ENCODE results near the gene NOS1AP.
"Not testable (repeated sequence)": the region's sequence is repeated elsewhere in the genome, so short reads cannot be mapped to it uniquely, and the experiment has no call there.

The NOS1AP gene

DNA sequence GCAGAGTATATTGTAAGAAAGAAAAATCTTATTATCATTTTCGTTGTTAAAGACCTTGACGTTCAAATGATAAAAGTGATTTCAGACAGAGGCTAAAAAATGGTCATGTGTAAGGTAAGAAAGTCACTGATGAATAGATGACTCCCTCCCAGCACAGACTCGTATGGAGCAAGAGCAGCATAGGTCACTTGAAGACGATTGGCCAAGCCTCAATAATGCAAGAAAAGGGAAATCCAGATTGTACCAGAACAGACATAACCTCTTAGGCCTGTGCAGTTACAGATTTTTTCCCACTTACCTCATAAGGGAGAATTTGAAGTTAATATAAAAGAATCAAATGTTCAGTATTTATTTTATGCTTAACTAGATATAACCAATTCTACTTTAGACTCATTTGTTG, 29.5 kb upstream of the NOS1AP start:
- no peaks in the 10 kb centered on the region for H3K79me2 ChIP-seq (ENCODE audit: low read length)
- H3K9me3 ChIP-seq (replicated peaks; ENCODE audit: insufficient read depth, low read length): no peaks in the 10 kb centered on the region
- H3K27me3 ChIP-seq (replicated peaks; ENCODE audit: insufficient read depth, low read length): no peaks in the 10 kb centered on the region
- no peak overlapping the region for H3K27ac ChIP-seq (ENCODE audit: low read length)
- H3K36me3 ChIP-seq (replicated peaks; ENCODE audit: insufficient read depth, low read length): no peaks in the 10 kb centered on the region
- H3K4me3 ChIP-seq (ENCODE audit: low read length): no peak overlapping the region
- H3K9ac ChIP-seq (ENCODE audit: low read length): no peak overlapping the region
- H3K9me2 ChIP-seq (replicated peaks; ENCODE audit: insufficient read depth, low read length): no peaks in the 10 kb centered on the region
- no peaks in the 10 kb centered on the region for H4K20me1 ChIP-seq (ENCODE audit: insufficient read depth, low read length)
- peaks cover 39% of the 10 kb centered on the region for H3K4me1 ChIP-seq (ENCODE audit: low read length)
- H2AFZ ChIP-seq (ENCODE audit: low read length): no peak overlapping the region
- no peak overlapping the region for H3K4me2 ChIP-seq (ENCODE audit: low read depth, low read length)
- DNase-seq: no peak
- TF ChIP-seq EZH2 (optimal IDR thresholded peaks at IDR 0.05; ENCODE audit: low read depth, low read length): no peak
- TF ChIP-seq, protein P1, sequence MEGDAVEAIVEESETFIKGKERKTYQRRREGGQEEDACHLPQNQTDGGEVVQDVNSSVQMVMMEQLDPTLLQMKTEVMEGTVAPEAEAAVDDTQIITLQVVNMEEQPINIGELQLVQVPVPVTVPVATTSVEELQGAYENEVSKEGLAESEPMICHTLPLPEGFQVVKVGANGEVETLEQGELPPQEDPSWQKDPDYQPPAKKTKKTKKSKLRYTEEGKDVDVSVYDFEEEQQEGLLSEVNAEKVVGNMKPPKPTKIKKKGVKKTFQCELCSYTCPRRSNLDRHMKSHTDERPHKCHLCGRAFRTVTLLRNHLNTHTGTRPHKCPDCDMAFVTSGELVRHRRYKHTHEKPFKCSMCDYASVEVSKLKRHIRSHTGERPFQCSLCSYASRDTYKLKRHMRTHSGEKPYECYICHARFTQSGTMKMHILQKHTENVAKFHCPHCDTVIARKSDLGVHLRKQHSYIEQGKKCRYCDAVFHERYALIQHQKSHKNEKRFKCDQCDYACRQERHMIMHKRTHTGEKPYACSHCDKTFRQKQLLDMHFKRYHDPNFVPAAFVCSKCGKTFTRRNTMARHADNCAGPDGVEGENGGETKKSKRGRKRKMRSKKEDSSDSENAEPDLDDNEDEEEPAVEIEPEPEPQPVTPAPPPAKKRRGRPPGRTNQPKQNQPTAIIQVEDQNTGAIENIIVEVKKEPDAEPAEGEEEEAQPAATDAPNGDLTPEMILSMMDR (IDR thresholded peaks at IDR 0.05; ENCODE audit: low read length): no peak
- TF ChIP-seq EZH2phosphoT487 (IDR thresholded peaks at IDR 0.05; ENCODE audit: low read length): no peak
- 0 out of 2 replicates have a peak, but pooled peaks cover 7% of the 10 kb centered on the region for H3F3A ChIP-seq (ENCODE audit: insufficient read depth, low read length)

DNA sequence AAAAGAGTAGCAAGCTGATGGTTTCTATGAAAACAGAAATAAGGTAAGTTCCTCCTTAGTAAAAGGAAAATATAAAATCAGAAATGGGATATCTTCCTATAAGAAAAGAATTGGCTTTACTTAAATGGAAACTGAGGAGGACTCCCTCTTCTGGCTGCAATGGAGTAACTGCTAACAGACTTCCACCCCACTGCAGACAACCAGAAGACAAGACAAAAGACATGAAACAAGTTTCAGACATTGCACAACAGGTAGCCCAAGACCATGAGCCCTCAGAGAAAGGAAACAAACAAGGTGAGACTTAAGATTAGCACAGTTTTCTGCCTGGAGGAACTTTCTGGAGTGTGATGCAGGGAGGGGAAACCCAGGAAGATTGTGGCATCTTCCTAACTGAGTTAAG, 28.8 kb upstream of the NOS1AP start:
- no peak overlapping the region for H3K9ac ChIP-seq (ENCODE audit: low read length)
- H3K27me3 ChIP-seq (replicated peaks; ENCODE audit: insufficient read depth, low read length): no peaks in the 10 kb centered on the region
- TF ChIP-seq, protein P1 (IDR thresholded peaks at IDR 0.05; ENCODE audit: low read length): peak; percentile 48
- TF ChIP-seq EZH2phosphoT487 (IDR thresholded peaks at IDR 0.05; ENCODE audit: low read length): no peak
- no peak overlapping the region for H3K4me3 ChIP-seq (ENCODE audit: low read length)
- H3K27ac ChIP-seq (ENCODE audit: low read length): no peak overlapping the region; the same call in 1 of the 2 replicates
- H4K20me1 ChIP-seq (ENCODE audit: insufficient read depth, low read length): no peaks in the 10 kb centered on the region
- no peaks in the 10 kb centered on the region for H3K9me3 ChIP-seq (replicated peaks; ENCODE audit: insufficient read depth, low read length)
- 0 out of 2 replicates have a peak, but pooled peaks cover 7% of the 10 kb centered on the region for H3F3A ChIP-seq (ENCODE audit: insufficient read depth, low read length)
- no peak overlapping the region for H3K4me2 ChIP-seq (ENCODE audit: low read depth, low read length)
- DNase-seq: peak; percentile 55
- H3K4me1 ChIP-seq (ENCODE audit: low read length): peaks cover 32% of the 10 kb centered on the region
- H3K79me2 ChIP-seq (ENCODE audit: low read length): no peaks in the 10 kb centered on the region
- no peaks in the 10 kb centered on the region for H3K9me2 ChIP-seq (replicated peaks; ENCODE audit: insufficient read depth, low read length)
- no peak overlapping the region for H2AFZ ChIP-seq (ENCODE audit: low read length)
- no peaks in the 10 kb centered on the region for H3K36me3 ChIP-seq (replicated peaks; ENCODE audit: insufficient read depth, low read length)

DNA sequence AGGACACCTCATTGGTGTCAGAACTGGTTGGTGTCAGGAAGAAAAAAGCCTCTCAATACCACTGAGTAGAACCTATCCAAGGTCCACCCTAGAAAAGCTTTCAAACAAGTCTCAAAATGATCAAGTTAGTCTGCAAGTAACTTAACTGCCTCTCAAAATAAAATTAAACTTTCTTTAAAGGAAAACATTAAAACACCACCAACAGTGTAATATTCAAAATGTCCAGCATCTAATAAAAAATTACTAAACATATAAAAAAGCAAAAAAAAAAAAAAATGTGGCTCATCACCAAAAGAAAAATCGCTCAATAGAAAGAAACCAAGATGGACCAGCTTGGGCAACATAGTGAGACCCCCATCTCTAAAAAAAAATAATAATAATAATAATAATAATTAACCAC, 27.1 kb upstream of the NOS1AP start:
- Histone ChIP-seq H3K4me2 (ENCODE audit: low read depth, low read length) (no peak overlapping the region), H3F3A (ENCODE audit: insufficient read depth, low read length) (0 out of 2 replicates have a peak, but pooled peaks cover 7% of the 10 kb centered on the region), H3K4me3 (ENCODE audit: low read length) (no peak overlapping the region), H3K9ac (ENCODE audit: low read length) (no peak overlapping the region), H3K4me1 (ENCODE audit: low read length) (peaks cover 23% of the 10 kb centered on the region), H4K20me1 (ENCODE audit: insufficient read depth, low read length) (no peaks in the 10 kb centered on the region), H3K27me3 (replicated peaks; ENCODE audit: insufficient read depth, low read length) (no peaks in the 10 kb centered on the region), H3K9me2 (replicated peaks; ENCODE audit: insufficient read depth, low read length) (no peaks in the 10 kb centered on the region), H3K9me3 (replicated peaks; ENCODE audit: insufficient read depth, low read length) (no peaks in the 10 kb centered on the region), H3K36me3 (replicated peaks; ENCODE audit: insufficient read depth, low read length) (no peaks in the 10 kb centered on the region), H2AFZ (ENCODE audit: low read length) (no peak overlapping the region), H3K79me2 (ENCODE audit: low read length) (no peaks in the 10 kb centered on the region), H3K27ac (ENCODE audit: low read length) (no peak overlapping the region)
- TF ChIP-seq EZH2phosphoT487 (IDR thresholded peaks at IDR 0.05; ENCODE audit: low read length): no peak
- no peak for DNase-seq

DNA sequence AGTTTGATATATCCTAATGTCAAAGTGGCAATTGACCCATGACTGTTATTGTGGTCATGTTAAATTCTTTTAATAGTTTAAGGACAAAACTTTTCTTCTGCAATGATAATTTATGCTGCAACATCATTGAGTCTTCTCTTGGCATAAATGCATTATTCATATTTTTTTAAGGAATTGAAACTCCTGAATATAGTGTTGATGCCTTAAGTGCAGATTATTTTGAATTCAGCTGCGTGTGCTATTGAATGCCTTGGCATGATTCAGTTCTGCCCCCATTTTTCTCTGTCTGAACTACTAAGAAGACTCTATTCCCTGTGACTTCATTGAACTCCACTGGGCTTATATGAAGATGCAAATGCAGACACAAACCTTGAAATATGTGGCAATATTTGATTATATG, 22.6 kb upstream of the NOS1AP start:
- H3K9me2 ChIP-seq (replicated peaks; ENCODE audit: insufficient read depth, low read length): no peaks in the 10 kb centered on the region
- H4K20me1 ChIP-seq (ENCODE audit: insufficient read depth, low read length): no peaks in the 10 kb centered on the region
- H3K4me2 ChIP-seq (ENCODE audit: low read depth, low read length): no peak overlapping the region
- no peaks in the 10 kb centered on the region for H3K9me3 ChIP-seq (replicated peaks; ENCODE audit: insufficient read depth, low read length)
- no peaks in the 10 kb centered on the region for H3K79me2 ChIP-seq (ENCODE audit: low read length)
- TF ChIP-seq EZH2phosphoT487 (IDR thresholded peaks at IDR 0.05; ENCODE audit: low read length) (no peak), EZH2 (optimal IDR thresholded peaks at IDR 0.05; ENCODE audit: low read depth, low read length) (no peak)
- TF ChIP-seq, protein P1 (IDR thresholded peaks at IDR 0.05; ENCODE audit: low read length): no peak
- H3K4me3 ChIP-seq (ENCODE audit: low read length): no peak overlapping the region
- no peak overlapping the region for H2AFZ ChIP-seq (ENCODE audit: low read length)
- no peak for DNase-seq
- H3K9ac ChIP-seq (ENCODE audit: low read length): no peak overlapping the region
- no peaks in the 10 kb centered on the region for H3K4me1 ChIP-seq (ENCODE audit: low read length)
- no peaks in the 10 kb centered on the region for H3K27me3 ChIP-seq (replicated peaks; ENCODE audit: insufficient read depth, low read length)
- H3K27ac ChIP-seq (ENCODE audit: low read length): no peak overlapping the region
- H3F3A ChIP-seq (ENCODE audit: insufficient read depth, low read length): no peaks in the 10 kb centered on the region
- H3K36me3 ChIP-seq (replicated peaks; ENCODE audit: insufficient read depth, low read length): no peaks in the 10 kb centered on the region

DNA sequence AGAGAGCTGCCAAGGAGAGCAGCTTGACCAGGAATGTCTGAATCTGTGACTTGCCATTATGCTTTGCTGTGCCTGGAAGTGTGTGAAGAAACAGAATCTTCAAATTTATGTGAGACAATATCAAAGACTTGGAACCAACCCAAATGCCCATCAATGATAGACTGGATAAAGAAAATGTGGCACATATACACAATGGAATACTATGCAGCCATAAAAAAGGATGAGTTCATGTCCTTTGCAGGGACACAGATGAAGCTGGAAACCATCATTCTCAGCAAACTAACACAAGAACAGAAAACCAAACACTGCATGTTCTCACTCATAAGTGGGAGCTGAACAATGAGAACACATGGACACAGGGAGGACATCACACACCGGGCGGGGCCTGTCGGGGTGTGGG, 15.5 kb upstream of the NOS1AP start:
- not testable (repeated sequence) for H3F3A ChIP-seq (ENCODE audit: insufficient read depth, low read length); H3K36me3 ChIP-seq (replicated peaks; ENCODE audit: insufficient read depth, low read length); H3K27ac ChIP-seq (ENCODE audit: low read length); H3K4me3 ChIP-seq (ENCODE audit: low read length); DNase-seq; H3K9me3 ChIP-seq (replicated peaks; ENCODE audit: insufficient read depth, low read length); H3K9ac ChIP-seq (ENCODE audit: low read length); H3K9me2 ChIP-seq (replicated peaks; ENCODE audit: insufficient read depth, low read length); H3K27me3 ChIP-seq (replicated peaks; ENCODE audit: insufficient read depth, low read length); H2AFZ ChIP-seq (ENCODE audit: low read length); H3K4me1 ChIP-seq (ENCODE audit: low read length); H4K20me1 ChIP-seq (ENCODE audit: insufficient read depth, low read length); H3K4me2 ChIP-seq (ENCODE audit: low read depth, low read length); H3K79me2 ChIP-seq (ENCODE audit: low read length)
